NCI-H1105 treated with DMSO at 0.1 percent for 48 hours (cell line): ENCODE data around the gene GIPC2.
A peak's percentile ranks its signal among the peaks of the same experiment; 100 is the strongest.
"Not testable (repeated sequence)": the region's sequence is repeated elsewhere in the genome, so short reads cannot be mapped to it uniquely, and the experiment has no call there.

Source experiments
- DNase-seq: peaks from one replicate; lab custom pipeline; 2025; lab: John Stamatoyannopoulos, UW

GIPC2 gene, protein sequence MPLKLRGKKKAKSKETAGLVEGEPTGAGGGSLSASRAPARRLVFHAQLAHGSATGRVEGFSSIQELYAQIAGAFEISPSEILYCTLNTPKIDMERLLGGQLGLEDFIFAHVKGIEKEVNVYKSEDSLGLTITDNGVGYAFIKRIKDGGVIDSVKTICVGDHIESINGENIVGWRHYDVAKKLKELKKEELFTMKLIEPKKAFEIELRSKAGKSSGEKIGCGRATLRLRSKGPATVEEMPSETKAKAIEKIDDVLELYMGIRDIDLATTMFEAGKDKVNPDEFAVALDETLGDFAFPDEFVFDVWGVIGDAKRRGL

DNA sequence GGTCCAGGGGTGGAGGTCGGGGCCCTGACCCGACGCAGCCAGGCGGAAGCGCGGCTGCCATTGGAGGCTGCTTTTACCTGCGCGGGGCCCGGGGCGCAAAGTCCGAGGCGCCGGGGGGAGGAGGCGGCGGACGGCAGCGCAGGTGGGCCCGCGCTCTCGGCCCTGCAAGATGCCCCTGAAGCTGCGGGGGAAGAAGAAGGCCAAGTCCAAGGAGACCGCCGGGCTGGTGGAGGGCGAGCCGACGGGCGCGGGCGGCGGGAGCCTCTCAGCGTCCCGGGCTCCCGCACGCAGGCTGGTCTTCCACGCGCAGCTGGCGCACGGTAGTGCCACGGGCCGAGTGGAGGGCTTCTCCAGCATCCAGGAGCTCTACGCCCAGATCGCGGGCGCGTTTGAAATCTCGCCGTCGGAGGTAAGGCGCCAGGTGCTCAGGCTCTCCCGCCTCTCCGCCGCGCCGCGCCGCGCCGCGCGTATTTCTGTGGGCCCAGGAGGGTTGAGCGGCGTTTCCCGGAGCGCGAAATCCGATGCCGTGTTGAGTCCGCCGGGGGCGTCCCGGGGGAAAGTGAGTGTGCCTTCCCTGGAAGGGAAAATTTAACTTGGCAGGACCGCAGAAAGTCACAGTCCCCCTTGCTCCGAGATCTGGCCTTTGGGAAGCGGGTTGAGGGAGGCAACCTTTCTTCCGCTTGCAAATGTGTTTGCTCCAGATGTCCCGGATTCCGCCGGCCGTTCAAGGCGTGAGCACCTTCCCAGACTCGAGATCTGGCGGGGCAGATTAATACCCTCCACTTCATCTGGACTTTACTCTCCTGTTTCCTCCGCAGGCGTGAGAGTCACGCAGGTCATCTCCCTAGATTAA is at the start of gene GIPC2:
Gene GIPC2, plus strand, starts transcription at position 41 of the 853 bp plus-strand sequence. Its CDS starts 129 bp downstream, at position 170.
- DNase-seq = no peak

DNA sequence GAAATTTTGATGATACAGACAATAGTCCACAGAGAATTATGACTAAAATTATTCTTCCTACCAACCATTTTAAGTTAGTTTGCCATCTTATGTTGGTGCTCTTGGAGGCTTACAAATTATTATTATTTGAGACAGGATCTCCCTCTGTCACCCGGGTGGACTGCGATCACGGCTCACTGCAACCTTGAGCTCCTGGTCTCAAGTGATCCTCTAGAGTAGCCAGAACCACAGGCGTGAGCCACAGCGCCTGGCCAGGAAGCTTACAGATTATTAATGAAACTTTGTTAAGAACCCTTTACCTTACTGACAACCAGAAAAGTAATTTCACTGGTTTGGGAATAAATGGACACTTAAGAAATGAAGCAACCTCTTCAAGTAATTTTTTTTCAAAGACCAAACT is 49.0 kb upstream of the GIPC2 start:
- no peak for DNase-seq

DNA sequence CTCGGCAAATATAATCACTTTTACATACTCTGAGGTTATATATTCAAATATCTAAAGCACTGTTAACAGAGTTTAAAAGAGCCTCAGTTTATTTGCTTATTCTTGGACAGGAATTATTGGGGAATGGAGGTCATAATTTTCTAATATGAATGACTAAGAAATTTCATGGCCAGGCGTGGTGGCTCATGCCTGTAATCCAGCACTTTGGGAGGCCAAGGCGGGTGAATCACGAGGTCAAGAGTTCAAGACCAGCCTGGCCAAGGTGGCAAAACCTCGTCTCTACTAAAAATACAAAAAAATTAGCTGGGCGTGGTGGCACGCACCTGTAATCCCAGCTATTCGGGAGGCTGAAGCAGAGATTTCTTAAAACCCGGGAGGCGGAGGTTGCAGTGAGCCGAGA is 45.2 kb upstream of the GIPC2 start:
- not testable (repeated sequence) for DNase-seq

DNA sequence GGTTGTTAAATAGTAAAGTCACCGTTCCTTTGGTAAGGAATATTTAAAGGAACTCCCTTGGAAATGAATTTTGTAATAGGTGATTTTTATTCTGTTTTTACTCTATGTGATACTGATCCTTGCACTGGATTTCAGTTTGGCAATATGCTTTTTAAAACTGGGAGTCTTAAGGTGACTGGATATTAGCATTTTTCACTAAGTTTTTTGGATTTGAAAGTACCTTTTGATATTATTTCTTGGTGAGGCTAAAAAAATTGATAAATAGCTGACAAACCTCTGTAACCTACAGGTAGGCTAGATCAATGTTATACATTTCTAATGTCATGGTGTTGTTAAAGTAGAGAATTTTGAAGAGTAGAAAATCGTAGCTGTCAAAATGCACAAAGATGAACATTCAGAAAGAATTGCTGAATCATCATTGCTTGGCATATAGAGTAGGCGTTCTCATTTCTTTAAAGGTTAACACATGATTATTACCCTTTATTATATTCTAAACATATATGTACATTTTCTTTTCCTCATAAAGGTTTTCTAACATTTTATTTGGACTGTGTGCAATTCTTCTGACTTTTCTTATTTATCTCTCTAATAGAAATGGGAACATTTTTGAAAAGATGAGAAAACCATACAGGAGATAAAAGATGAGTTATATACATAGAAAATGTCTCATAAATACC is 42.6 kb upstream of the GIPC2 start:
- no peak for DNase-seq

DNA sequence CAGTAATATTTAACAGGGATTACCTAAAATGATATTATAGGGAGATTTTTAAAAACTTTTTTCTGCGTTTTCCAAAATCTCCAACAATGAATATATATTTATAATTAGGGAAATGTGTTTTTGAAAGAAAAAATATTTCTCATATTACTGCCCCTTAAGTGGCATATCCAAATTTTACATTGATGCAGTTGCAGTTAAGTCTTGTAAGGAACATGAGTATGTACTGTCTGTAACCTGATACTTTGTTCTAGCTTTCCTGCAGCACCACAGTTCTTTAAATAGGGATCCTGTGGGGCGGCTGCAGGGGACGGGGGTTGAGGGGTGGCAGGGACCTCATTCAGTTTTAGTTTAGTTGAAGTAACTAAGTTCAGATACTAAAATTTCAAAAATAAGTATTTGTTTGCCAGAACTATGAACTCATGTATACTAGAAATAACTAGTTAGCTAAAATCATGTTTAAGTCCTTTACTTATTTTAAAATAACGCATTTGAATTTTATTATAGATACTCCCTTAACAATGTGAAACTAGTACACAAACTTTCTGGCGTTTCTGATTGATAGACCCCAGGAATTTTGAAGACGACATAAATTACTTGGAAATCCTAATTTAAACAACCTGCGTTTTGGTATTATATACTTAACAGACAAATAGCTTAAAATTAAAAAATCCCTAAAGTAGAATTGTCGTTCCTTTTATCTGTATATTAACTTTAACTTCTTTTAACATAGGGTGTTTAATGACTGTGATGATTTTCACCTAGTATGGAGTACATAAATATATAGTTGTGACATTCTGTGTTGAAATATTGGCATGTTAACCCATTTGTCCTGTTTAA is 41.7 kb upstream of the GIPC2 start:
- peak; percentile 23 for DNase-seq

DNA sequence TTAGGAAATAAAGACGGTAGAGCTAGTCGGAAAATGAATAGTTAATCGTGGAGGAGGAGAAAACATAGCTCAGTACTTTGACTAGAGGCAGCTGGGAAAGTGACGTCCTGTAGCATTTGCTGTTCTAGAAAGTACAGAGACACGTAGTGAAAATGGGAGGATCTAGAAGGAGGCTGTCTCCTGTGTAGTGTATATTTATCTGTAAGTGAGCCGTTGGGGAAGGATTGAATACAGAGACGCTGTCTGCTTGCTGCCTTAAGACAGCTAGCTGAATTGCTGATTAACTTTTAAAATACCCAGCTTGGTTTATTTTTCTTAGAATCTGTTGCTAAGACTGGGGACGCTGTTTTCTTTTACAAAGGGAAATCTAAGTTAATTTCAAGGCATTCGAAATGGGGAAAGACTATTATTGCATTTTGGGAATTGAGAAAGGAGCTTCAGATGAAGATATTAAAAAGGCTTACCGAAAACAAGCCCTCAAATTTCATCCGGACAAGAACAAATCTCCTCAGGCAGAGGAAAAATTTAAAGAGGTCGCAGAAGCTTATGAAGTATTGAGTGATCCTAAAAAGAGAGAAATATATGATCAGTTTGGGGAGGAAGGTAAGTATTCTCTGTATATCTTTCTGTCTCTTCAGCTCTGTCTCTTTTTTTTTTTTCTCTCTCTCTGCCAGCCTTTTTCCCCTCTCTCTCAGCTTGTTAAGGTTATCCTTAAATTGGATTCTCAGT is 40.9 kb upstream of the GIPC2 start, which contains the start of gene DNAJB4:
Gene DNAJB4, plus strand, starts transcription at position 221 of the 729 bp plus-strand sequence. Its CDS starts 172 bp downstream, at position 393.
- DNase-seq = no peak

DNA sequence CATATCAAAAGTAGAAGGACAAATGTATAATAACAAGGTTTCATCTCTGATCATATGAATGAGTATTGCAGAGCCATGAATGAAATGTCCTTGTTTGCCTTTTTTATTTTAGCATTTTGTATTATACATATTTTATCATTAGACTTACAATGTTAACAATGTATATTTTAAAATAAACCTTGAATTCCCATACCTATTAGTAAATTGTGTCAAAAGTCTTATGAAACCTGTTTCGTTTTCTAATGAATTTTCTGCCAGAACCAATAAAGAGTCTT is 40.4 kb upstream of the GIPC2 start:
- DNase-seq = no peak

DNA sequence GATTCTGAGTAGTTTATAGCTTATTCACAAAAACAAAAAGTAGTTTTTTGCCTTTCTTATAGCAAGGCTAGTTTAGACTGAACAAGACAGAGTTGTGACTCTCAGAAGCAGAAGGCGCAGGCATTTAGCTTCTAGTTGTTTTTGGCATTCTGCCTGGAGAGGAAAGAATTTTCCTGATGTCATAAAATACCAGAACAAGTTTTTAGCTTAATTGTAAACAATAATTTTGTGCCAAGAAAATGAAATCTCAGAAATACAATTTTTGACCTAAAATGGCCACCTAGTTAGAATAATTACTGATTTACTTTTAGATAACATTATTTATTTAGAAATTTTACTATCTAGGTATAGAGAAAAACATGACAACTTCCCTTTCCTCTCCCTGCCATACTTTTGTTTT is 40.0 kb upstream of the GIPC2 start:
- DNase-seq = peak; percentile 27

DNA sequence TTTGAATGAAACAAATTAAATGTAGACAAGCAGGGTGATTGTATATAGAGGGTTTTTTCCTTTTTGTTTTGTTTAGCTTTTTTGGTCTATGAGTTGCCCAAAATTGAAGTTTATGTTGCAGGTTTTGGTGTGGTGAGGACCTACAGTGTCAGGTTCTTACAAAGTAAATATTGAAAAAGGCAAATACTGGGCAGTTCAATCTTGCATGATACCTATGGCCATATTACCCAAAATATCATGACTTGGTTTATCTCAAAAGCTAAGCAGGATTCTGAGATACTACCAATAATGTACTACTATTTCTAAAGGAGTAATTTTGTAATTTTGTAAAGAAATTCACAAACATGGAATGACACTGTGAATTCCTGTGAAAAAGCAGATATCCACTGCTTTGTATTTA is 39.2 kb upstream of the GIPC2 start:
- DNase-seq = no peak

DNA sequence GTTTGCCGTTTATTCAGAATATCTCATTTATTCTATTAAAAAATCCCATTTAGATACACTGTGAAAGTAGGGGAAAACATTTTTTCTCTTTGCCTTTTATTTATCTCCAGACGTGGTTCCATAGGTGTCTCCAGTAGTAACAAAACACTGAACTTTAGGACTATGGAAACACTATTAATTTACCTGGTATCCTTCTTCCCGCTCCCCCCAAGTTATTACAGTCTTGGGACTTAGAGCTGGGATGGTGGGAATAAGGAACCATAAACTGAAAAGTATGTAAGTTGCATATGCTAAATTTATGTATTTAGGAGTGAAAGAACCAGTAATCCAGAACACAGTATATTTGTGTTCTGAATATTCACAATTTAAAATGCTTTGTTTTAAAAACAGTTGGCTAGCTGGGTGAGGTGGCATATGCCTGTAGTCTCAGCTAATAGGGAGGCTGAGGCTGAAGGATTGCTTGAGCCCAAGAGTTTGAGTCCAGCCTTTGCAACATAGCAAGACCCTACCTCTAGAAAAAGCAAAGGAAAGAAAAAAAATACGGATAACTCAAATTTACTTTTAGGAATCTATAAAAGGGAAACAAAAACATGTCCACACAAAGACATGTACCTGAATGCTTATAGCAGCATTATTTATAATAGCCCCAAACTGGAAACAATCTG is 38.0 kb upstream of the GIPC2 start:
- DNase-seq = no peak

DNA sequence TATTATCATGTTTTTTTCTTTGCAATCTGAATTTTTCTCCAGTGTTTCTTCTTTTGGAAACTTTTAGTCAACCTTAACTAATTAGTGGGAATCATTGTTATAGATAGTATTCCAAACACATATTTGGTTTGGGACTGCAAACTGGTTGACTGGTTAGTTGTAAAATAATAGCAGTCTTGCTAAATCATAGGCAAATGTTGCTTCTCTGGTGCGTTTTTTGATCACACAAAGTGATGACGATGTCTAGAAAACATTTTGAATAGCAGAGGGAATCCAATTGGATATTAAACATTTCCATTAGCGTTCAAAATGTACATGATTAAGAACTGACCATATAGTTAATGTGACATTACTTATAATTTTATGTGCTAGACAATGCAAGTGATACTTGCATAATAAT is 36.5 kb upstream of the GIPC2 start:
- DNase-seq = no peak

DNA sequence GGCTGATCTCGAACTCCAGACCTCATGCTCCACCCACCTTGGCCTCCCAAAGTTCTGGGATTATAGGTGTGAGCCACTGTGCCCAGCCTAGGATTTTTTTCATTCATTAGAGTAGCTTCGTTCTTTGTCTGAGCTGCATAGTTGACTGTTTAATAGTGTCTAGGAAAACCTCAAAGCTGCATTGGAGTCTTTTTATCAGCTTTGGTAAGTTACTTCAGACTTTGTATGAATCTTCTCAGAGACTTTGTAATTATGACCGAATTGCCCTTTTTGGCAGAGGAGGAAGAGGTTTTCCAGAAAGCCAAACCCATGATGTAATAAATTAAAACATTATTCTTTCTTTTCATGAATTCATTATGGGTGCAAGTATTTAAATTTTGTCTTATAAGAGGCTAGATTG is 35.9 kb upstream of the GIPC2 start:
- DNase-seq = no peak

DNA sequence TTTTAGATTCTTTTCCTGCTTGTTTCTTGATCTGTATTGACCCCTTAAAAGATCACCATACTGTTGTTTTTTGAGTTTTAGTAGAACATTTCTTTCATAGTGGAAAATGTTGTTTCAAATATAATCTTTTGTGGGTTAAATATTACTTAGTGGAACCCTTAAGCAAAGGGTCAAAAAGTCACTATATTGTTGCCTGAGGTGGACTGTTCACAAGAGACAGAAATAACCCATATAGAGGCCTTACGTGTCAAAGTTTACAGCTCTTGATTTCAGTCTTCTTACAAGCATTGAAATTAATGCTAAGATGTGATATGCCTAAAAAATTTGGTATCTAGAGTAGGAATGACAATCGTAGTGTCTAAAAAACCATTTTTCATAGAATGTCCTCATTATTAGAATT is 34.7 kb upstream of the GIPC2 start:
- DNase-seq = no peak

DNA sequence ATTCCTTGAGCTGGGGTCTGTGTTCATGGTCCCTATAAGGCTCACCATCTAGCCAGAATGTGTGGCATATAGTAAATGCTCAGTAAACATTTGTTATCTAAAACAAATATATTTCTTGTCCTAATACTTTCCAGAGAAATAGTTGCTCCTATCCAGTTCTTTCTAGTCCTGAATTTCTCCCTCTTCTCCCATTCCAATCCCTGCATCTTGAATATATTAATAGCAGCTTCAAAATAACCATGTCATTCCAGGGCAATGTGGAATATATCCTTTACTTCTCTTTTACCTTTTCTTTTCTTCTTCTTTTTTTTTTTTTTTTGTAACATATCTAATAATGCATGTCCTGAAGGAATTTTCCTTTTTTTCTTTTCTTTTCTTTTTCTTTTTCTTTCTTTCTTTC is 30.6 kb upstream of the GIPC2 start:
- no peak for DNase-seq

DNA sequence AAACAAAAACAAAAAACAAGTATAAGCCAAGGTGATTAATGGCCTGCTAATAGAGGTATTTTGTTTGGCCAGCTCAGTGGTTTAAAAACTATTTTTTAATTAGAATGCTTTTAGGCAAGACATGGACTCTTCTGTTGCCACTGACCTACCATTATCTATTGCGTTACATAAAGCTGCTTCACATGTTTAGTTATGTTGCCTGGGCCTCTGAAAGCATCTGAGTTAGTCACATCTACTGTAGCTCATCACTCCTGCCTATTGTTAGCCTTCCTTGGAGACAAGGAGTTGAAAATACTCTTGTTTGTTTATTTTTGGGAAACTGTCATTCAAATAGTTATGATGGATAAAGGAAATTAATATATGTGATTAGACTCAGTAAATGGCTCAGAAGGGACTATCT is 26.7 kb upstream of the GIPC2 start:
- DNase-seq = no peak

DNA sequence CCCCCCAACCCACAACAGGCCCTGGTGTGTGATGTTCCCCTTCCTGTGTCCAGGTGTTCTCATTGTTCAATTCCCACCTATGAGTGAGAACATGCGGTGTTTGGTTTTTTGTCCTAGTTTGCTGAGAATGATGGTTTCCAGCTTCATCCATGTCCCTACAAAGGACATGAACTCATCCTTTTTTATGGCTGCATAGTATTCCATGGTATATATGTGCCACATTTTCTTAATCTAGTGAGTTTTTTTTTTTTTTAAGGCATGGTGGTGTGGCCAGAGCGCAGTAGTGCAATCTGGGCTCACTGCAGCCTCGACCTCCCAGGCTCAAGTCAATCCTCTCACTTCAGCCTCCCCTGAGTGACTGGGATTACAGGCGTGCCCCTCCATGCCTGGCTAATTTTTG is 24.6 kb upstream of the GIPC2 start:
- not testable (repeated sequence) for DNase-seq

DNA sequence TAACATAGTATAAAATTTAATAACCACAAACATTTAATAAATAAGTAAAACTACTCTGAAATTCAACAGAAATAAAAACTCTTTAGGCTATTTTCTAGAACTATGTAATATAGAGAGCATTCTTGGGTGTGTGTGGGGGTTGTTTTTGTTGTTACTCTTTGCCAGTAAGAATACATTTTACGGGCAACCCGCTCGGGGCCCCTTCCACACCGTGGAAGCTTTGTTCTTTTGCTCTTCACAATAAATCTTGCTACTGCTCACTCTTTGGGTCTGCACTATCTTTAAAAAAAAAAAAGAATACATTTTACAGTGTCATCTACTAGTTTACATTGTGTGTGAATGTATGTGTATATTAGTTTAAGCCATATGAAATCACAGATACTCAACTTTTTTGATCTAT is 16.0 kb upstream of the GIPC2 start:
- DNase-seq = no peak

DNA sequence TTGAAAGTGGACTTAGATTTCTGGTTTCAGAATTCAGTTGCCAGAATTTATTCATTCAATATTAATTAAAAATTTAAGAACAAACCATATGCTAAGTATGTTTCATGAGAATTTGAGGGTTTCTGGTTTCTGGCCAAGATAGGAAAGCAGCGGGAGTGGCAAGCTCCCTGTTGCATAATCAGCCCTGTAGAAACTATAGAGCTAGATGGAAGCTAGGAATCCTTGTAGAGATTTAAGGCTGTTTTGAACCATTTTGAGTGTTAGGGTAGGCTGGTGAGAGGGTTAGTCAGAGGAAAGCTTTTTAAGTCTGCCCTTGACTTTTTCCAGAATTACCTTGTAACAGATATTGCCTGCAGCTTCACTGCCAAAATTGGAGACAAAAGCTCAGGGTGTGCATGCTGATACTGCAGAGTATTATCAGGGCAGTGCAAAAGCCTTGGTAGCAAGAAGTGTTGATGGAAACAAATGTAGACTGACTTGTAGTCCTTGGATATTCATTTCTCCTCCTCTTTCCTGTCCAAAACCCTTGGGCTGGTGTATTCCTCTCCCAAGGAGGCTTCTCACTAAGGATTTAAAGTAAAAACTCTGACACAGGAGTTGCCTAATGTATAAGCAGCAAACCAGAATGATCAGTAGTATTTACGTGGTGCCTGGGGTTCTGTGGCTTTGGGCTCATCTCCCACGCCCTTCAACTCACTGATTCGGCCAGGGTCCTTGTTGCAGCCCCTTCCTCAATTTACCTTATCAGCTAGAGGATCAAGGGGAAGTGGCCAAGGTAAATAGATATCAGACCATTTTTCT is 12.6 kb upstream of the GIPC2 start:
- no peak for DNase-seq

DNA sequence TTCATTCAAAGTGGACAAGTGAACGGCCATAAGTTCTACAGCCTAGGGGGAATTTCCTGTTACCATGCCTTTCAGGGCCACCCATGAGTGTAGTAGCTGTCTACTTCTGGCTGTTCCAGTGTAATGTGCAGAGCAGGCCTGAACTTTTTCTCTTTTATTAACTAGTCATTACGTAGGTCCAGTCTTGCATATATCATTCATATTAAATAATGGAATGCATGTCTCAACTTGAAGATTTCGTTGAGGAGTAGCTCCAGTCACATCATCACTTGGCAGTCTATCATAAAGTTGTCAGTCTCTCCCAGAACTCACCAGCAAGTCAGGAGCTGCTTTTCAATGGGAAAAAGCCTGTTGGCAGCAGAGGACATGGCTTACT is 12.0 kb upstream of the GIPC2 start:
- DNase-seq = no peak

DNA sequence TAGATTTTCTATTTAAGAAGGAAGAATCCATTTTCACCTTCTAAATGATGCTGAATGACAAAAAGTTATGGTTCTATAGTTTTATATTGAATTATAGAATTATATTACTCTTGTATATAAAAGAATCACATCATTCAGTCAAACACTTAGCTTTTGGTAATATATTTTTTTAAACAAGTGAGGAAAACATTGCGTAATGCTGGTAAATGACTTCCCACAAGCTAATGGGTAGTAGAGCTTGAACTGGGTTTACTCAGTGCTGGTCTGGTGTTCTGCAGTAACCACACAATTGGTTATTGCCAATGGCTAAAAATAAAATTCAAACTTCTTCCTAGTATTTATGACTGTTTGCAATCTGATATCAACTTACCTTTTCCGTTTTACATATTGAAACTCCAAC is 10.6 kb upstream of the GIPC2 start:
- DNase-seq = no peak
